ENCODE results near the gene PAQR7. TPM values are rescaled to one million over a fixed set of nuclear protein-coding genes. Genes with fewer than 3 reads are reported as not detected.

The PAQR7 gene
- total RNA-seq, 3 donors from 2014 or later: 4.2 to 8.2 (median 7.2) TPM

DNA sequence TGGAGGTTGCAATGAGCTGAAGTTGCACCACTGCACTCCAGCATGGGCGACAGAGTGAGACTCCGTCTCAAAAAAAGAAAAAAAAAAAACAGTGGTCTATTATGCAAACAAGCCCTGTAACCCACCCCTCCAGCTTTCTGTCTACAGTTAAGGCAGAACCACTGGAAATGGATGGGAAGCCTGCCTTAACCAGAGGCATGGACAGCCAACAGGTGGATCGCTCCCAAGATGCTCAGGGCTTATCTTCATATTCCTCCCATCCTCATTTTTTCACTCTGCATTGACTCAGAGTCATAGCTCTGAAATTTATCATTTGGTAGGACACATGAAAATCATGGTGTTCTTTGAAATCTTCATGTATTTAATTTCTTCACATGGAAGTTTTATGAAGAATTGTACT lies 47.0 kb downstream of the PAQR7 start:
- Histone ChIP-seq H3K9me3 (no peaks in the 10 kb centered on the region), H3K27ac (no peak overlapping the region), H3K36me3 (peaks cover 8% of the 10 kb centered on the region), H3K4me1 (no peaks in the 10 kb centered on the region), H3K4me3 (no peak overlapping the region), H3K27me3 (no peaks in the 10 kb centered on the region)
- TF ChIP-seq POLR2AphosphoS5 (IDR thresholded peaks at IDR 0.05) (no peak), POLR2A (IDR thresholded peaks at IDR 0.05) (no peak)
- TF ChIP-seq, protein P1, sequence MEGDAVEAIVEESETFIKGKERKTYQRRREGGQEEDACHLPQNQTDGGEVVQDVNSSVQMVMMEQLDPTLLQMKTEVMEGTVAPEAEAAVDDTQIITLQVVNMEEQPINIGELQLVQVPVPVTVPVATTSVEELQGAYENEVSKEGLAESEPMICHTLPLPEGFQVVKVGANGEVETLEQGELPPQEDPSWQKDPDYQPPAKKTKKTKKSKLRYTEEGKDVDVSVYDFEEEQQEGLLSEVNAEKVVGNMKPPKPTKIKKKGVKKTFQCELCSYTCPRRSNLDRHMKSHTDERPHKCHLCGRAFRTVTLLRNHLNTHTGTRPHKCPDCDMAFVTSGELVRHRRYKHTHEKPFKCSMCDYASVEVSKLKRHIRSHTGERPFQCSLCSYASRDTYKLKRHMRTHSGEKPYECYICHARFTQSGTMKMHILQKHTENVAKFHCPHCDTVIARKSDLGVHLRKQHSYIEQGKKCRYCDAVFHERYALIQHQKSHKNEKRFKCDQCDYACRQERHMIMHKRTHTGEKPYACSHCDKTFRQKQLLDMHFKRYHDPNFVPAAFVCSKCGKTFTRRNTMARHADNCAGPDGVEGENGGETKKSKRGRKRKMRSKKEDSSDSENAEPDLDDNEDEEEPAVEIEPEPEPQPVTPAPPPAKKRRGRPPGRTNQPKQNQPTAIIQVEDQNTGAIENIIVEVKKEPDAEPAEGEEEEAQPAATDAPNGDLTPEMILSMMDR (IDR thresholded peaks at IDR 0.05): no peak
- intact Hi-C loops (cut with DNase I; ENCODE audit: low total_unique reads): no loop called here
- DNase-seq (ENCODE audit: low spot score in 2 of 2): no peak

DNA sequence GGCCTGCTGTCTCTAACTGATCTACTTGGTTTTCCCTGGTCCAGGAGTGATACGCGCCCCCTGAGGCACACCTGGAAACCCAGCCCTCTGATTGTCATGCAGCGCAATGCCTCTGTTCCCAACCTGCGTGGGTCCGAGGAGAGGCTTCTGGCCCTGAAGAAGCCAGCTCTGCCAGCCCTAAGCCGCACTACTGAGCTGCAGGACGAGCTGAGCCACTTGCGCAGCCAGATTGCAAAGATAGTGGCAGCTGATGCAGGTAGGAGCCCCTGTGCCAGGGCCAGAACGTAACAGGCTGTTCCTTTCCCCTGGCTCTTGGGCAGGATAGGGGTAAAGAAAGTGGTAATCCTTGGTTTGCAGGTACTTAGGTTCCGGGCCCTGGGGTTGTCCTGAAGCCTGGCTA lies 48.9 kb downstream of the PAQR7 start:
- no peaks in the 10 kb centered on the region for H3K9me3 ChIP-seq
- peaks cover 8% of the 10 kb centered on the region for H3K36me3 ChIP-seq
- intact Hi-C loops (cut with DNase I; ENCODE audit: low total_unique reads): no loop called here
- H3K4me1 ChIP-seq: peaks cover 0 to 4% of the 10 kb centered on the region in 2 donors
- no peak overlapping the region for H3K27ac ChIP-seq
- TF ChIP-seq POLR2AphosphoS5 (IDR thresholded peaks at IDR 0.05): no peak
- no peak for TF ChIP-seq POLR2A (IDR thresholded peaks at IDR 0.05)
- TF ChIP-seq, protein P1 (IDR thresholded peaks at IDR 0.05): no peak
- DNase-seq (ENCODE audit: low spot score in 2 of 2): no peak
- H3K4me3 ChIP-seq: no peak overlapping the region
- H3K27me3 ChIP-seq: no peaks in the 10 kb centered on the region

DNA sequence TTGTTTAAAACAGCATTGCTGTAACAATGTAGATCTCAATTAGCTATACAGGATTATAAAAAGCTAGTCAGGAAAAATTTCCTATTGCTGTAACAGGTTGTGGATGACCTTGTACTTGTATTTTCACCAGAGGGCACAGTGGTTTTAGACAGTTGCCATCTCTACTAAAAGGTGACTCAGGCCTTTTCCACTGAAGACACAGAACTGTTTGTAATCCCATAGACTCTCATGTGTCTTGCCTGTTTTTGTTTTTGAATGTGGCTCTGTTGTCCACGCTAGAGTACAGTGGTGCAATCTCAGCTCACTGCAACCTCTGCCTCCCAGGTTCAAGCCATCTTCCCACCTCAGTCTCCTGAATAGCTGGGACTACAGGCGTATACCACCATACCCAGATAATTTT lies 49.9 kb downstream of the PAQR7 start:
- Histone ChIP-seq H3K4me3 (no peak overlapping the region), H3K36me3 (peaks cover 6% of the 10 kb centered on the region), H3K27me3 (no peaks in the 10 kb centered on the region), H3K4me1 (peaks cover 0 to 10% of the 10 kb centered on the region in 2 donors), H3K9me3 (no peaks in the 10 kb centered on the region), H3K27ac (no peak overlapping the region)
- TF ChIP-seq POLR2AphosphoS5 (IDR thresholded peaks at IDR 0.05) (no peak), POLR2A (IDR thresholded peaks at IDR 0.05) (no peak)
- TF ChIP-seq, protein P1 (IDR thresholded peaks at IDR 0.05): no peak
- DNase-seq (ENCODE audit: low spot score in 2 of 2): no peak
- intact Hi-C loops (cut with DNase I; ENCODE audit: low total_unique reads): no loop called here

DNA sequence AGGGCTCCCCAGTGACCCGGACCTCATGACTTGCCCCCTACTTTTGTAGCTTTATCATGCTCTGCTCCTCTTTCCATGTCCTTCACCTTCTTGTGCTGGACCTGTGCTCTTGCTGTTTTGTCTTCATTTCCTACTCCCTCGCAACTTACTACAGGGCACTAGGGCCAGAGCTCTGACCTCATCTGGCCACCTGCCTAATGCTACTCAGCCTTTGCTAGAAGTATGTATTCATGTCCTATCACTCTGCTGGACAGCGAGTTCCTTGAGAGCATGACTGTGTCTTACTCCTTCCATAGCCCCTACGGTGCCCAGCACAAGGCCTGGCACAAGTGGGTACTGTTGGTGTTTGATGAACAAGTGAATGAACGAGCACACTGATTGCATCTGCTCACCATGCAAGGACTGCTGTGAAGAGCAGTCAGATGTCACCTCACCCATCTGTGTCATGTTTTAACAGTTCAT lies 53.8 kb downstream of the PAQR7 start:
- TF ChIP-seq, protein P1 (IDR thresholded peaks at IDR 0.05): no peak
- TF ChIP-seq POLR2A (IDR thresholded peaks at IDR 0.05): no peak
- TF ChIP-seq POLR2AphosphoS5 (IDR thresholded peaks at IDR 0.05): no peak
- H3K4me3 ChIP-seq: peak overlapping the region in 2 of 3 donors; percentile 68 to 88
- peaks cover 7 to 22% of the 10 kb centered on the region in 2 donors for H3K4me1 ChIP-seq
- intact Hi-C loops (cut with DNase I; ENCODE audit: low total_unique reads): no loop called here
- no peak for DNase-seq (ENCODE audit: low spot score in 2 of 2)
- no peaks in the 10 kb centered on the region for H3K9me3 ChIP-seq
- no peaks in the 10 kb centered on the region for H3K27me3 ChIP-seq
- peak overlapping the region in 1 of 2 donors; percentile 93 for H3K27ac ChIP-seq
- H3K36me3 ChIP-seq: no peaks in the 10 kb centered on the region

DNA sequence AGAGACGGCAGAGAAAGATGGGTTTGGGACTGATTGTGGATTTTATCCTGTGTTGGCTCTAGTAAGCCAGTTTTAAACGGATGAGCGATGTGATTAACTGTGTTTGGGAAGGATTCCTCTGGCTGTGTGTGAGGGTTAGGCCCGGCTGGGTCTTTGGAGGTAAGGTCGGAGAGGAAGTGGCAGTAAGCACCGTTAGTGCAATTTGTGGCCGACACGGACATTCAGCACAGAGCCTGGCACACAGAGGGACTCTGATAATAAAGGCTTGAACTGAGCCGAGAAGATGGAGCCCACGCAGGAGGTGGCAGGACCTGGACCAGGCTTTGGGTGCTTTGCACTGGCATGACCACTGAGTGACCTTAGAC lies 54.4 kb downstream of the PAQR7 start:
- H3K4me3 ChIP-seq: peak overlapping the region; percentile 68 to 90 (median 88)
- H3K36me3 ChIP-seq: no peaks in the 10 kb centered on the region
- no peaks in the 10 kb centered on the region for H3K27me3 ChIP-seq
- intact Hi-C loops (cut with DNase I; ENCODE audit: low total_unique reads): no loop called here
- peak overlapping the region; percentile 93 to 95 for H3K27ac ChIP-seq
- H3K9me3 ChIP-seq: no peaks in the 10 kb centered on the region
- no peak for DNase-seq (ENCODE audit: low spot score in 2 of 2)
- peaks cover 7 to 22% of the 10 kb centered on the region in 2 donors for H3K4me1 ChIP-seq
- TF ChIP-seq POLR2A (IDR thresholded peaks at IDR 0.05) (no peak), POLR2AphosphoS5 (IDR thresholded peaks at IDR 0.05) (no peak)
- TF ChIP-seq, protein P1 (IDR thresholded peaks at IDR 0.05): no peak
